HG02763 (cell line): ENCODE measurements around the gene AXIN1.
A peak's percentile ranks its signal among the peaks of the same experiment; 100 is the strongest.
"Not testable (repeated sequence)": the region's sequence is repeated elsewhere in the genome, so short reads cannot be mapped to it uniquely, and the experiment has no call there.

Experiments used
- ATAC-seq: cut with Tn5 transposase; IDR thresholded peaks from one replicate; pipeline ENCODE4 v1.9.1; 2021; ENCODE audit warnings: mild to moderate bottlenecking, moderate library complexity; ENCODE audit not compliant: unreplicated experiment

Gene AXIN1

DNA sequence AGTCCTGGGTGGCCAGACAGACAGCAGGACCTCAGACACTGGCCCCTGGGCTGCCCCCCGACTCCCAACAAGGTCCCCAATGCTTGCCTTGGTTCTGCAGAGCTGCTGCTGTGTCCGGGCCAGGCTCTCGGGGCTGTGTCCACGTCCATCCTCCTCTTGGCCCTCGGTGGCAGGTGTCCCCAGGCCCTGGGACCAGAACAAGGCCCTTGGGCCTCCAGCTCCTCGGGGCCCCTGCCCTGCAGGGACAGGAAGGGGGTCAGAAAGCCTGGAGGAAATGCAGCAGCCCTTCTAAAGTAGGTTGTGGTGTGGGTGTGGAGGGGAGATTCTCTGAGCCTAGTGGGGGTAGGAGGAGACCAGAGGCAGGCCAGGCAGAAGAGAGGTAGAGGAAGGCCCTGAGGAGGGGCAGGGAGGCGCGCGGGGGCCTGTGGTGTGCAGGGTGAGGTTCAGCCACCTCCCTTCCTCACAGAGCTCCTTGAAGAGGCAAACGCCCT, 2.5 kb upstream of the AXIN1 start:
- ATAC-seq: no peak

DNA sequence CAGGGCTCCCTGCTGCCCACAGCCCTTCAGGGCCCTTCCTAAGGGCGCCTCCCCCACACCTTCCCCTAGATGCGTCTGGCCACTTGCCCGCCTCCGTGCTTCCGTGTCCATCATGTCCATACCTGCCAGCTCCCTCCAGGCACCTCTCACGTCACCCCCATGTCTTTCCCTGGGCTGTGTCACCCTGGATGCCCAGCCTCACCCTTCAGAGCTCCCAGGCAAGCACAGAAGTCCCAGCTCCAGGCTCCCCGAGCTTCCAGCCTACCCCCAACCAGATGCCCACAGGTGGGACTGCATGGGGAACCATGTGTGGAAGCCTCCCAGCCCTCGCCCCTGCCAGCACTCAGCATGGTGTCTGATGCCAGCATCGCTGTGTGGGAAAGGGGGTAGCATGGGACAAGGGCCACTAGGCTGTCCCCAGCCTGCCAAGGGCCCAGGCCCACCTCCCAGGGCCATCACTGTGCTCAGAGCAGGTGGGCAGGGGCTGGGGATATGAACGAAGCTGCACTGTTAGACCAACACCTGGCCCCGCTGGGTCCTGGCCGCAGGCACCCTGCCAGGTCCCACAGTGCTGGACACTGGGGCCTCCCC, 1.9 kb upstream of the AXIN1 start:
- no peak for ATAC-seq

DNA sequence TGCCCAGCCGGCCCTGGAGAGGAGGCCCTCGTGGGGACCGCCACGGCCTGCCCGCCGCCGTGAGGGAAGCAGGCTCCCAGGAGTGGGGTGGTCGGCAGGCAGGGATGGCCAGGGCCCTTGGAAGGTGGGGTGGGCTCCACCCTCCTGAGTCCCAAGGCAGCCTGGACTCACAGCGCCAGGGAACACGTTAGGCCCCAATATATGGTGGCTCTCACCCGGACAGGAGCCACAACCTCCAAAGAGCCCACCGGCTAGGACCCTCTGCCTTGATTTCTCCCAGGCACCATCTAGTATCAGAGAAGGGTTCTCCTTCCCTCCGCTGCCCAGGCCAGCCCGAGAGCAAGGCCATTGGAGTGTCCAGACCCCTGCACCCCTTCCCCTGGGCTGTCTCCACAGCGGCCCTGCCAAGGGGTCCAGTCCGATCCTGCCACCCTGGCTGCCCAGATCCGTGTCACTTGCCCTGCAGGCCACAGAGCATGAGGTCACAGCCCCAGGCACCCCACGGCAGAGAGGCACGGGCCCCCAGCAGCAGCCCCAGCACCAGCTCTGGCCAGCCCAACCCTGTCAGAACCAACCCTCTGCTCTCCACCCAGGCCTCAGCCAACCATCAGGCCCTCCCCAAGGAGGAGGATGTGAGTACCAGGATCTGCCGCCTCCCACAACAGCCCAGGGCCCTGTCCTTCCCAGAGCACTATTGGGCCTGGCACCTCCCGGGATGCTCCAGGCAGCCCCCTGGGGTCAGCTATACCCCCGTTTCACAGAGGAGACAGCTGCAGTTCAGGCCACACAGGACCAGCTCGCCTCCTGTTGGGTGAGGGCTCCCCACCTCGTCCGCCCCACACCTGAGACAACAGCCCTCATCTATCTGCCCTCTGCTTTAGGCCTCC, 1.1 kb upstream of the AXIN1 start:
- ATAC-seq: no peak

DNA sequence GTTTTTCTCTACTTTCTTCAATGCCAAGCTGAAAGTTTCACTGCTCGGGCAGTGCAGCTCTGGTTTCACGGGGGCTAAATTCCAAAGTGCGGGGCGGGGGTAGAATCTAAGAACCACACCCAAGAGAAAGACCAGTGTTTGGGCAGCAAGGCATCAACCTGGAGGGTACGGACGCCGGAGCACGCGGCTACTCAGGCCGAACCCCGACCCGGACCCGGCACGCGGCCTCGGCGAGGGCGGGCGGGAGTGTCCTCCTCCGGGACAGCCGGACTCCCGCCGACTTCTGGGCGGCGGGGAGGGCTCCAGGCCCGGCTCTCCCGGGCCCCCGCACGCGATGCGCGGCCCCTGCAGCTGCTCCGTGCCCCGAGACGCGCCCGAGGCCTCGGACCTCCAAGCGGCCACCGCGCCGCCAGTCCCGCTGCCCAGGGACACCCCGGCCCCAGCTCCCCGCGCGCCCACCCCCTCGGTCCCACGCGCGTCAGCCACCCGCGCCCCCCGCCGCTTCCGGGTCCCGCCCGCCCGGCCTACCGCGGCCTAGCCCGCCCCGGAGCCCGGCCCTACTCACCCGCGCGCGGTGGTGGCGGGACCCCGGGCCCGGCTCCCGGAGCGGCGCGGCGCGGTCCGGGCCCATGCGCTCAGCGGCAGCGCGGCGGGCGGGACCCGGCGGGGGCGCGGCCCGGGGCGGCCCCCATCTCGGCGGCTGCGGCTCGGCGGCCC, 561 bp downstream of the AXIN1 start:
- peak; percentile 28 for ATAC-seq

DNA sequence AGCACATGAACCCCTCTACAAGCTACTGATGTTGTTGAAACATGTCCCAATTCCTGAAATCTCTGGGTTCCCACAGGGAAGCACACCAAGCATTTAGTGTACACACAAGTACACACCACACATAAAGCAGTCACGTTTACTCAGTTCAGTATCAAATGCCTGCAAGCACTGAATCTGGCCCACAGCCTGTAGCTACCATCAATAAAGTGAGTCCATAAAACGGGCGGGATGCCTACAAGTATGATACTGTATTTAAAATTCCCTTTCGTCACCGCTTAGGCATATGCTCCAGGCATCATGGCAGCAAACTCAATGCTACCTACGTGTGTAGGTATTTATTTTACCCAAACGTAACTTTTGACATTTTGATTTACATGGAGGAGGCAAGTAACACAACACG, 2.3 kb downstream of the AXIN1 start:
- ATAC-seq: no peak

DNA sequence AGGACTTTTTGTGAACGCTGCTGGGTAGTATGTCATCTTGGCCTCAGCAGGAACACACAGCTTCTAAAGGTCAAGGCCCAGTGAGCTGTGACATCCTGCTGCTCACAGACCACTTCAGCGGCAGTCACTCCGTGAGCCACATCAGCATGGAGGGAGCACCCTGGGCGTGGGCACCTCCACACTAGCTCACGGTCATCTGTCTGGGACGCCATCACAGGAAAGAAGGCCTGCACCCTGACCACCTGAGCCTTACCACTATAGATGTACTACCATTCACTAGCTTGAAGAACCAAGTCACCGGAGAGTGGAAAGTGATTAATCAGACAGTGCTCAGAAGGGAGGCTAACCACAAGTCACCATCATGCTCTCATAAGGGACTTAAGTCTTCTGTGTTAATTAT, 3.3 kb downstream of the AXIN1 start:
- no peak for ATAC-seq

DNA sequence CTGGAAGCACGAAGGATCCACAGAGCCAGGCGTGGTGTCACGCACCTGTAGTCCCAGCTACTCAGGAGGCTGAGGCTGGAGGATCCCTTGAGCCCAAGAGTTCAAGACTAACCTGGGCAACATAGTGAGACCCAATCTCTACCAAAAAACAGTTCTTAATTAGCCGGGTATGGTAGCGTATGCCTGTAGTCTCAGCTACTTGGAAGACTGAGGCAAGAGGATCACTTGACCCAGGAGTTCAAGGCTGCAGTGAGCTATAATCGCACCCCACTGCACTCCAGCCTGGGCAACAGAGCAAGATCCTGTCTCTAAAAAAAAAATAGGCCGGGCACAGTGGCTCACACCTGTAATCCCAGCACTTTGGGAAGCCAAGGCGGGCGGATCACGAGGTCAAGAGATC, 4.0 kb downstream of the AXIN1 start:
- not testable (repeated sequence) for ATAC-seq

DNA sequence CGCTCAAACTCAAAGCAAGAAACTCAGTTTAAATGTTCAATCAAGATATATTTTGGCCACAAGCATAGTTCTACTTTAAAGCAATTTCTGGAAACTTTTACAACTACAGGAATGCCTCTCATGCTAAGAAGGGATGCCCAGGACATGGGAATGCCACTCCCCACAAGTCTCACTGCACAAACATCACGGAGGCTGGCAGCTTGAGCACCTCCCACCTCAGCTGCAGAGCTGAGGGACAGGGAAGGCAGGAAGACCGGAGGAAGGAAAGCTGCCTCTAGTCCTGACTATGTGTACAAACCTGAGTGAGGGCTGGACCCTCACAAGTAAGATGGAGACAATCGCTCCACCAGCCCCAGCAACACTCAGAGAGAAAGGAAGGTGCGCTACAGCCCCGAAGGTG, 5.3 kb downstream of the AXIN1 start:
- no peak for ATAC-seq

DNA sequence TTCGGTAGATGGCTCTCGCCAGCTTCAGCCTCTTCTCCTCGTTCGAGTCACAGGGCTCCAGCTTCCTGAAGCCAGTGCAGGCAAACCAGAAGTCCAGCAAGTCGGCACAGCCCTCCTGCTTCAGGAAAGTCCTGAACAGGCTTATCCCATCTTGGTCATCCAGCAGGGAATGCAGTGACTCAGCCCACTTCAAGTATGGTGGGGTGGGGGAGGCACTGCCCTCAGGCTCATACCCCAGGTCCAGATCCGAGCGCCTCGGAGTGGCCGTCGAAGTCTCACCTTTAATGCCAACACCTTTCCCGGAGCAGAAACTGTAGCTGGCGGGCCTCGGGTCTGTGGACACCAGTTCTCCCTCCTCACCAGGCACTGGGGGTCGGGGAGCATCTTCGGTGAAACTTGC, 5.9 kb downstream of the AXIN1 start:
- ATAC-seq: no peak

DNA sequence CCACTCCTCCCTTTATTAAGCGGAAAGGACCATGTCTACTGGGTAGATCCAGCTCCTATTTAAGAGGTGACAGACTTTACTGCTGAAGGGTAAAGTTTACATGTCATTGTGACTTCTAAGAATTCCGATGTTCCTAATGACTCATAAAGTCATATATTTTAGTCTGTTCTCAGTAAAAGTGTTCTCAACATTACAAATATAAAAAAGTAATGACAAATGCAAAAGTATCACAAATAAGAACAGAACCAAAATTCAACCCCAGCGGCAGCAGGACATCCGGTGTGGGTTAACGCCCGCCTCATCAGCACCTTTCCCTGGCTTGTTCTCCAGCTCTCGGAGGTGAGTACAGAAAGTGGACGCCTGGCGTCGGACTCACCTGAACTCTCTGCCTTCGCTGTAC, 6.8 kb downstream of the AXIN1 start:
- no peak for ATAC-seq

DNA sequence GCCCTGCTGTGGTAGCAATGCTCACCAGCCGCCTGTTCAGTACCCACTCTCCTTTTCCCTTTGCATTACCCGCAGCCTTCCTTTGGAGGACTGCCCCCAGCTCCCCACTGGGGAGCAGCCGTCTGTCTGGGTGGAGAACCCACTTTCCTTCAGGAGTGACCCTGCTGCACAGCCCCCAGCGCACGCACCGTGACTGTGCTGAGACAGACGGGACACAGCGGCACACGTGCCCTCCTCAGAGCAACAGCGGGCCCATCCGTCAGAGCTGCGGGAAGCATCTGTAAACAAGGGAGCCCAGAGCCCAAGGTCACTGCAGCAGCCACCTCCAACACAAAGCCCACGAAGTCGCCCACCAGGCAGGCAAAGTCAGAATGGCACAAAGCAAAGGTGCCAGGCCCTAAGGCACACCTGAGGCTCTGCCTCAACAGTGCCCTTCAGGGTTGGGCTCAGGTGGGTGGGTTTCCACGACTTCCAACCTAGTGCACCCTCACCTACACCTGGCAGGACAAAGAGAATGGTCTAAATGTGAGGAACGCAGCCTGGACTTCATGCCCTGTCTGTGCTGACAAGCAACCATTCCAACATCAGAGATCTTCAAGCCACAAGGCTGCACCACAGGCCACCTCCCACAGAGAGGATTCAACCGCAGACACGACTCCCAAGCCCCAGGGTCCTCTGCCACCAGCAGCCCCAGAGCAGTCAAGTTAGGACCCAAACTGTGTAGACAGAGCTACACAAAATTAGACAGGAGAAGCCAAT, 9.9 kb downstream of the AXIN1 start:
- ATAC-seq: no peak

DNA sequence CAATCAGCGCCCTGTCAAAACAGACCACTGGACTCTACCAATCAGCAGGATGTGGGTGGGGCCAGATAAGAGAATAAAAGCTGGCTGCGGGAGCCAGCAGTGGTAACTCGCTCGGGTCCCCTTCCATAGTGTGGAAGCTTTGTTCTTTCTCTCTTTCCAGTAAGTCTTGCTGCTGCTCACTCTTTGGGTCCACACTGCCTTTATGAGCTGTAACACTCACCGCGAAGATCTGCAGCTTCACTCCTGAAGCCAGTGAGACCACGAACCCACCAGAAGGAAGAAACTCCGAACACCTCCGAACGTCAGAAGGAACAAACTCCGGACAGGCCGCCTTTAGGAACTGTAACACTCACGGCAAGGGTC, 10.6 kb downstream of the AXIN1 start:
- ATAC-seq: not testable (repeated sequence)

DNA sequence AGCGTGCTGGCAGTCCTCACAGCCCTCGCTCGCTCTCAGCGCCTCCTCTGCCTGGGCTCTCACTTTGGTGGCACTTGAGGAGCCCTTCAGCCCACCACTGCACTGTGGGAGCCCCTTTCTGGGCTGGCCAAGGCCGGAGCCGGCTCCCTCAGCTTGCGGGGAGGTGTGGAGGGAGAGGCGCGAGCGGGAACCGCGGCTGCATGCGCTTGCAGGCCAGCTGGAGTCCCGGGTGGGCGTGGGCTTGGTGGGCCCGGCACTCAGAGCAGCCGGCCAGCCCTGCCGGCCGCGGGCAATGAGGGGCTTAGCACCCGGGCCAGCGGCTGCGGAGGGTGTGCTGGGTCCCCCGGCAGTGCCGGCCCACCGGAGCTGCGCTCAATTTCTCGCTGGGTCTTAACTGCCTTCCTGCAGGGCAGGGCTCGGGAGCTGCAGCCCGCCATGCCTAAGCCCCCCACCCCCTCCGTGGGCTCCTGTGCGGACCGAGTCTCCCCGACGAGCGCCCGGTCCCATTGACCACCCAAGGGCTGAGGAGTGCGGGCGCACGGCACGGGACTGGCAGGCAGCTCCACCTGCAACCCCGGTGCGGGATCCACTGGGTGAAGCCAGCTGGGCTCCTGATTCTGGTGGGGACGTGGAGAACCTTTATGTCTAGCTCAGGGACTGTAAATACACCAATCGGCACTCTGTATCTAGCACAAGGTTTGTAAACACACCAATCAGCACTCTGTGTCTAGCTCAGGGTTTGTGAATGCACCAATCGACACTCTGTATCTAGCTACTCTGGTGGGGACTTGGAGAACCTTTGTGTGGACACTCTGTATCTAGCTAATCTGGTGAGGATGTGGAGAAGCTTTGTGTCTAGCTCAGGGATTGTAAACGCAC, 11.2 kb downstream of the AXIN1 start:
- ATAC-seq: not testable (repeated sequence)

DNA sequence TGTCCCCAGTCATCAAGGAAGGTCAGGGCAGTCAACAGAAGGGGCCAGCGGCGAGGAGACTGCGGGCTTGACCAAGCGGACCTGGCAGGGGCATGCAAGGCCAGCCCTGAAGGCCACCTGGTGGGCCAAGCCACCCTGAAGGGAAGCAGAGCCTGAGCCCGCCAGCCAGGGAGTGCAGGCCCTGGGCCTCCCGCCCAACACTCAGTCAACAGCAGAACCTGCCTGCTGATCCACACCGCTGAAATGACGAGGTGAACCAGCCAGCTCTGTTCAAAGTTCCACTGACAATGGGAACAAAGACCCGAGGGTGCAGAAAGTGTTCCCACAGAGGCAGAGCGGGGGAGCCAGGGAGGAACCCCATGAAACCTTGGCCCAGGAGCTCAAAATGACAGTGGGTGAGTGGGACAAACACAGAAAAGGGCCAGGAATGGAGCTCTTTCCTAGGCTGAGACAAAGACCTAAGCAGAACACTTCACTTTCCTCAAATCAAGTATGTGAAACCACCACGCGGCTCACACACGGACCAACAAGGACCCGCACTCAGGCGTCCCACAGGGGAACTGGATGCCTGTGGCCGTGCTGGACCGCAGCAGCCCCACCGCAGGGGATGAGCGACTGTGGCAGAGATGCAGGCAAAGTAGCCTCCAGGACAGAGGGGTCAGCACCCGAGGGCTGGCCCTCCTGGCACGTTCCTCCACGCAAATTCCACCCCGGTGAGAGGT, 12.0 kb downstream of the AXIN1 start:
- no peak for ATAC-seq

DNA sequence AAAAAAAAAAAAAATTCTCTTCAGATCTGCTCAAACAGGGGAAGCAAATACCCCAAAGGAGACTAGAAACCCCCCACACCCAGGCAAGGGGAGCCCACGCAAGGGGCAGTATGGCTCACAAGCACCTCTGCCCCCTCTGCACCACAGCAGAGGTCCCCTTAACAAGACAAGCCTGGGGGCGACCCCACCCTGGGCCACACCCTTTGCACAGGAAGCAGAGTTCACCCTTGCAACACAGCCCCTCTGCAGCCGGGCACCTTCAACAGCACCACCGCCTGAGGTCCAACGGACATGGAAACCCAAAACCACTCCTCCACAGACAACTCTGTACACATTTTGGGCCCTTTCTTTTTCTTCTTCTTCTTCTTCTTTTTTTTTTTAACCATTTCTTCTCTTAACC, 12.8 kb downstream of the AXIN1 start:
- ATAC-seq: no peak

DNA sequence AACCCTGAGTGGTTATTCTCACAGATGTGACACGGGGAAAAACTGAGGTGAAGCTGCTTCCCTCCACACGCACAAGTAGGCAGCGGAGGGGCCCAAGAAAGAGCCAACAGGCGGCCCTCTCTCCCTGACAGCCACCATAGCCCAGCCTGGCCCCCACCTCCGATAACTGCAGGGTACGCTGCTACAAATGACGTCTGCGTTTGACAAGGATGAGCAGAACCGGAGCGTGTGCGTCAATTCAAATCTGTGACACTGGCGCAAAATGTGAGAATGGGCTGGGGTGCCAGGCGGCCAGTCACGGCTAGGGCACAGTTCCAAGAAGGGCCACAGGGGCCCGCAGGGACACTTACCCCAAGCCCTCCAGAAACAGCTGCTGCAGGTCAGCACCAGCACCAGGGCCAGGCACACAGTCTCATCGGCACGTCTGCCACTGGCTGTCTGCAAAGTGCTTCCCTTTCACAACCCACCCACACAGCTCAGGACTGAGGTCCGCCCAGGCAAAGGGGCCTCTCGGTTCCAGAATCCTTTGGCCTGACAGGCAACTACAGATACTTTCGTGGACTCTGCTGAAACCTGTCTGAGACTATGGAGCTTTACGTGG, 14.4 kb downstream of the AXIN1 start:
- no peak for ATAC-seq

DNA sequence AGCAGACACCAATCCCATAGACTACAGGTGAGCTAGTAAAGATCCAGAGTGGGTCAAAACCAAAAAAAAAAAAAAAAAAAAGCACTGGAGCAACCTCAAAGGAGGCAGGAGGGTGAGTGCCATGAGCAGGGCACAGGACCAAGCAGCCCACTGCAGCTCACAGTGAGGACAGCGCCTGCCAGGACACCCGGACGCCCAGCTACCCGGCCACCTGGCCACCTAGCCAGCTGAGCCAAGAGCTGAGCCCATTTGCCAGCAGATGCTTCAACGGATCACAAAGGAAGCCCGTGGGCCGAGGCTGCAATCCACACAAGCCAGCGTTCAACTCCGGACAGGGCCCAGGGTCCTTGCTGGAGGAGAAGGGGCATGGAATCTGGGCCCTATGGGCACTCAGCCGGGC, 15.1 kb downstream of the AXIN1 start:
- ATAC-seq: no peak

DNA sequence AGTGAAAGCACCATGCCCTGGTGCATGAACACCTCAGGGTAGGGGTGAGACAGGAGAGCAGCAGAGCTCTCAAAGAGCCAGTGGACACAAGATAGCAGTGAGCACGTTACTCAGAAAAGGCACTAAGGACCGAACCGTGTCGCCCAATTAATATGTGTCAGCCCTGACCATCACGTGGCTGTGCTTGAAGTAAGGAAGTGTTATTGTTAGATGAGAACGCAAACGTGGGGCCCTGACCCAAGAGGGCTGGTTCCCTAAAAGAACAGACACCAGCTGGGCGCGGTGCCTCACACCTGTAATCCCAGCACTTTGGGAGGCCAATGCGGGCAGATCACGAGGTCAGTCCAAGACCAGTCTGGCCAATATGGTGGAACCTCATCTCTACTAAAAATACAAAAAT, 16.3 kb downstream of the AXIN1 start:
- ATAC-seq: no peak
